Dermis lymphatic vessel endothelial cell (primary cell): ENCODE measurements around the gene WDR37. TPM values are rescaled to one million over a fixed set of nuclear protein-coding genes. Genes with fewer than 3 reads are reported as not detected.

Experiments used
- total RNA-seq: library from RNA; depleted of rRNA; stranded (reverse); fragments of >200 nt; gene quantifications from 2 replicates; pipeline ENCODE4 v1.2.1, GENCODE V29; 2014

The WDR37 gene
- total RNA-seq: 14.3 and 17.9 TPM in 2 replicates

GRCh38 chr10:1056326-1057105 is at the start of gene WDR37:
Gene WDR37 (plus strand): TSS chr10:1056385. CDS start chr10:1072156, 15,771 bp downstream.

GRCh38 chr10:1025683-1026082 is 30.5 kb upstream of the WDR37 start, which contains the start of gene IDI2:
Gene IDI2 (minus strand): TSS chr10:1025859. CDS start chr10:1024723, 1,136 bp downstream.

GRCh38 chr10:1048732-1049424 is 7.3 kb upstream of the WDR37 start, which contains the start of gene IDI1:
Gene IDI1 (minus strand): TSS chr10:1049119. CDS start chr10:1049003, 116 bp downstream.

Other genes starting within 250 kb of the WDR37 start
- gene LARP4B, start 124.7 kb upstream of the WDR37 start, total RNA-seq: 24.9 and 25.5 TPM in 2 replicates
- 19.5 and 30.3 TPM in 2 replicates for gene GTPBP4, start 68.0 kb upstream of the WDR37 start, total RNA-seq
- gene IDI2, start 30.5 kb upstream of the WDR37 start, total RNA-seq: not detected in 2 replicates
- 39.8 and 43.3 TPM in 2 replicates for gene IDI1, start 7.3 kb upstream of the WDR37 start, total RNA-seq